GM19397 (cell line): ENCODE measurements around the gene MRPL28.
"Not testable (repeated sequence)": the region's sequence is repeated elsewhere in the genome, so short reads cannot be mapped to it uniquely, and the experiment has no call there.

Experiments used
- ATAC-seq: cut with Tn5 transposase; IDR thresholded peaks from one replicate; pipeline ENCODE4 v1.9.1; 2021; ENCODE audit warnings: mild to moderate bottlenecking, moderate library complexity; ENCODE audit not compliant: unreplicated experiment

The MRPL28 gene

DNA sequence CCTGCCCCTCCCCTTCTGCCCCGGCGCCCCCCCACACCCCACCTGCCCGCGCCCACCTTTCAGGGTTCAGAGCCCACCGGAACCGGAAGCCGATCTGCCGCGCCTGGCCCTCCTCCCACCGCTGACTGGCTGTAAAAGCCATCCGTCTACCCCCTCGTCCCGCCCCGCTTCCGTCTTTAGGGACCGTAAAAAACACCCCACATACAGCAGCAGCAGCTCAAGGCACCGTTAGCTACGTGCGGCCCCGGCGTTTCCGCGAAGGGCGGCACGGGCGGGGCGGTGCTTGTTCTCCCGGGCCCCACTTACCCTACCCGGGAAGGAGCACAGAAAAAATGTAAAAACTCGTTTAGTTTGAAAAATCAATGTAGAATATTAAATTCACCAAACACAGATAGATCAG, at the start of gene MRPL28:
Gene MRPL28, minus strand, starts transcription at position 96 of the 400 bp plus-strand sequence. CDS start 320 bp downstream, outside the sequence.
- peak; percentile 66 for ATAC-seq

GRCh38 chr16:415170-415498, 44.8 kb upstream of the MRPL28 start:
- ATAC-seq: not testable (repeated sequence)

DNA sequence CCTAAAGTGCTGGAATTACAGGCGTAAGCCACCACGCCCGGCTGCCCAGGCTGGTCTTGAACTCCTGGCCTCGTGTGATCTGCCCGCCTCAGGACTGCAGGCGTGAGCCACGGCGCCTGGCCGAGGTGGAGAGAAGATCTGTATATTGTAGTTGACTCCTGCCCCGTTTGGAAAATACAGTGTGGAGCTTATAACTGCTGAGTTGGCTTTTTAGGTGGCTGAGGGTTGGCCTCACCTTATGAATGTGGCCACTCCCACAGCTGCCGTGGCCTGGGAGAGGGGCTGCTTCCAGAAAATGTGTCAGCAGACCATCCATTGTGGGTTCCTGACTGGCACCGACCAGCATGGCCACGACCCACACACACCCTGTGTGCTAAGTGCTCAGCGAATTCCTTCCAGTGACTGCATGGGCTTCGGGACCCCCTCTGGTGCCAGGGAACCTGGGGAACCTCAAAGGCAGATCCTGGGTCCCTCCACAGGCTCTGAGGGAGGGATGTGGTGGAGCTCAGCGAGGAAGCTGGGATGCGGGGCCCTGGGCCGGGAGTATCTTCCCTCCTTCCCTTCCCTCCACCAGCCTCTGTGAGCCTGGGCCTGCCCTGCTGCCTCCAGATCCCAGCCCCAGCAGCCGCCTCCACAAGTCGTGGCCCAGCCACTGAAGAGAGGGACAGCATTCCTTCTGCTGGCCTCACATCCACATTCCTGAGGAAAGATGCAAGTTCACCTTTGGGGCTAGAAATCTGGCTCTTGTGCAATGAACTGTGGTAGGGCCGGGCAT, 44.2 kb upstream of the MRPL28 start:
- no peak for ATAC-seq

- ATAC-seq: no peak
These were observed 41.4 kb upstream of the MRPL28 start for GRCh38 chr16:411576-412265.

GRCh38 chr16:410516-411178, 40.3 kb upstream of the MRPL28 start:
- ATAC-seq: no peak

- ATAC-seq: no peak
These were observed 36.9 kb upstream of the MRPL28 start for GRCh38 chr16:407253-407652.

- no peak for ATAC-seq
These were observed 35.5 kb upstream of the MRPL28 start for GRCh38 chr16:405548-406506.

- no peak for ATAC-seq
These were observed 34.7 kb upstream of the MRPL28 start for GRCh38 chr16:404971-405486.

- ATAC-seq: peak; percentile 60
These were observed 31.4 kb upstream of the MRPL28 start, which contains the start of gene DECR2 for GRCh38 chr16:401468-402348. TSS of gene DECR2 (plus strand) at chr16:401885. CDS start at chr16:401964, 79 bp downstream.

- no peak for ATAC-seq
These were observed 29.8 kb upstream of the MRPL28 start for GRCh38 chr16:400061-400591.

GRCh38 chr16:399340-400019, 29.1 kb upstream of the MRPL28 start:
- ATAC-seq: no peak

GRCh38 chr16:398561-399339, 28.4 kb upstream of the MRPL28 start:
- no peak for ATAC-seq

- ATAC-seq: no peak
These were observed 27.5 kb upstream of the MRPL28 start for GRCh38 chr16:397736-398332.

DNA sequence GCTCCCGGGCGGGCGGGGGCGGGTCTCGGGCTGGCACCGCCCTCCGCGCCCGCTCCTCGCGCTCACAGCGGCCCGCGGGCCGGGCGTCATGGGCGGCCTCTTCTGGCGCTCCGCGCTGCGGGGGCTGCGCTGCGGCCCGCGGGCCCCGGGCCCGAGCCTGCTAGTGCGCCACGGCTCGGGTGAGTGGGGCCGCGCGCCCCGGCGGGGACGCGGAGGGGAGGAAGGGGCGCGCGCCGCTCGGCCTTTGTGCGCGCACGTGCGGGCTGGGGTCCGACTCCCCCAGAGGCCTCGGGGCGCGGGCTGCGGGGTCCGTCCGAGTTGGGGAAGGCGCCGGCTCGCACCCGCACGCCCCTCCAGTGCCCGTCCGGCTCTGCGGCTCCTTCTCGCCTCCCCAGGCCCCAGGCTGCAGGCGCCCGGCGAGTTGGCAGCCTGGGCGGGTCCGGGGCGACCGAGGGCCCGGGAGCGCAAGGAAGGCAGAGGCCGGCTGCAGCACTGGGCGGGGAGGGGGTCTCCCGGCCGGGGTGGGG, 26.9 kb upstream of the MRPL28 start, which contains the start of gene NME4:
Gene NME4, plus strand, starts transcription at position 65 of the 527 bp plus-strand sequence. Its CDS starts 24 bp downstream, at position 89.
- ATAC-seq: no peak

GRCh38 chr16:396605-397004, 26.3 kb upstream of the MRPL28 start:
- no peak for ATAC-seq

- ATAC-seq: no peak
These were observed 25.9 kb upstream of the MRPL28 start for GRCh38 chr16:396199-396598.

DNA sequence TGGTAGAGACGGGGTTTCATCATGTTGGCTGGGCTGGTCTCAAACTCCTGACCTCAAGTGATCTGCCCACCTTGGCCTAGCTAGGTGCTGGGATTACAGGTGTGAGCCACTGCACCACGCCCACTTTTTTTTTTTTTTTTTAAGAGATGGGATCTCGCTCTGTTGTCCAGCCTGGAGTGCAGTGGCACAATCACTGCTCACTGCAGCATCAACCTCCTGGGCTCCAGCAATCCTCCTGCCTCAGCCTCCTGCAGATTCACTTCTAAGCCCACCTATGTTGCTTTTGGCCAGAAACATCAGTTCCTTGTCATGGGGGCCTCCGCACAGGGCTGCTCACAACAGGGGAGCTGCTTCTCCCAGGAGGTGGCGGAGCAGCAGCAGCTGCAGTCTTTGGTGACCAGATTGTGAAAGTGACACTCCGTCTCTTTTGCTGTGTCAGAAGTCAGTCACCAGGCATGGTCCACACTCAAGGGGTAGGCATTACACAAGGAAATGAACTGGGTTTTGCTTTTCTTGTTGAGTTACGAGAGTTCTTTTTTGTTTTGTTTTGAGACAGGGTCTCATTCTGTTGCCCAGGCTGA, 22.2 kb upstream of the MRPL28 start:
- no peak for ATAC-seq
